NCI-H446 treated with DMSO at 0.1 percent for 48 hours (cell line): Measurements from ENCODE around the gene RIPPLY3.
A peak's percentile ranks its signal among the peaks of the same experiment; 100 is the strongest.
"Not testable (repeated sequence)": the region's sequence is repeated elsewhere in the genome, so short reads cannot be mapped to it uniquely, and the experiment has no call there.

Experiments used
- DNase-seq: peaks from one replicate; lab custom pipeline; 2025; lab: John Stamatoyannopoulos, UW

RIPPLY3 gene

DNA sequence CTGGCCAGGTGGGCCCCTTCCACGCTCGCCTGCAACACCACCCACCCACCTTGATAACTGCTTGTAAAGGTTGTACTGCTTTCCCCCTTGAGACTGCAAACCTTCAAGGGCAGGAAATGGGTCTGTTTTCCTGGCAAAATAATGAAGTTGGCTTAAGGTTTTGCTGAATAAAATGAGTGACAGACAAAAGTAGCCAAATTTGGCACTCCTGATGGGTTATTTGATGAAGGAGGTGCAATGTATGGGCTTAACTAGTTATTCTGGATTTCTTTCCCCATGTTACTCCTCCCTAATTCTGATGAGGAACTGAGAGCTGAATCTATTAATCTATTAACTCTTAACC, 25.5 kb upstream of the RIPPLY3 start:
- DNase-seq, result no peak

- DNase-seq, result no peak
These were observed 24.4 kb upstream of the RIPPLY3 start for GRCh38 chr21:36981977-36982700.

DNA sequence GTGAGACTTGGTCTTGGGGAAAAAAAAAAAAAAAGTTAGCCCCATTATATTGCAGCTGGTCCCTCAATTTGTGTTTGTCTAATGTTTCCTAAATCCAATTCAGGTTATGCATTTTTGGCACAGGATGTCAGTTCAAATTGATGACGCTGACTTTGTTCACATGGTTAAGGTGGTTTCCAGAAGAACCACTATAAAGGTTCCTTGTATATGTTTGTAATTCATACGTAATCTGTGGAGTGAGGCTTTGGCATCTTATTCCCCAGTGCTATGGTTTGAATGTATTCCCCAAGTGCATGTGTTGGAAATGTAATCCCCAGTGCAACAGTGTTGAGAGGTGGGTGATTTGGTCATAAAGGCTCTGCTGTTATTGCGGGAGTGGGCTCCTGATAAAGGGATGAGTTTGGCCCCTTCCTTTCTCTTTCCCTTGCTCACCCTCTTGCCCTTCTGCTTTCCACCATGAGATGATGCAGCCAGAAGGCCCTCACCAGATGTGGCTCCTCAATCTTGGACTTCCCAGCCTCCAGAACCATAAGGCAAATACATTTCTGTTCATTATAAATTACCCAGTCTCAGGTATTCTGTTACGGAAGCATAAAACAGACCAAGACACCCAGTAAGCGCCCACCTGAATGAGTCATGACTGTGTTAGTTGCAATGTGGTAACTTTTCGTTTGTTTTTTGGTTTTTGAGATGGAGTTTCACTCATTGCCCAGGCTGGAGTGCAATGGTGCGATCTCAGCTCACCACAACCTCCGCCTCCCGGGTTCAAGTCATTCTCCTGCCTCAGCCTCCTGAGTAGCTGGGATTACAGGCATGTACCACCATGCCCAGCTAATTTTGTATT, 20.5 kb upstream of the RIPPLY3 start:
- no peak for DNase-seq

DNA sequence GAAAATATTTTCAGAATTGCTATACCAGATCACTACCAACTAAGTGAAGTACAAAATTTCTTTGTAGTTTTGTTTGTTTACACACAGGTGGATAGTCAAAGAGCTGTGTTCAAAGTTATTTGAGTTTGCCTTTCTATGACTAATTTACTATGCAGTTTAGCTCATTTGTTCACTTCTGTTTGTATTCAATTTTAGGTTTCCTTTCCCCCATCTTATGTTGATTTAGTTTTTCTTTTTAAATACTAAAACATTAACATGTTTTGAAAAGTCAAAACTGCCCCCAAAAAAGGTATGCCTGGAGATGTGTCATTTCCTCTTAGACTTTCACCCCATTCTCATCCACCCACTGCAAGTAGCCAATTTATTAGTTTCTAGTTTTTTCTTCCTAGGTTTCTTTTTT, 18.7 kb upstream of the RIPPLY3 start:
- DNase-seq, result no peak

DNA sequence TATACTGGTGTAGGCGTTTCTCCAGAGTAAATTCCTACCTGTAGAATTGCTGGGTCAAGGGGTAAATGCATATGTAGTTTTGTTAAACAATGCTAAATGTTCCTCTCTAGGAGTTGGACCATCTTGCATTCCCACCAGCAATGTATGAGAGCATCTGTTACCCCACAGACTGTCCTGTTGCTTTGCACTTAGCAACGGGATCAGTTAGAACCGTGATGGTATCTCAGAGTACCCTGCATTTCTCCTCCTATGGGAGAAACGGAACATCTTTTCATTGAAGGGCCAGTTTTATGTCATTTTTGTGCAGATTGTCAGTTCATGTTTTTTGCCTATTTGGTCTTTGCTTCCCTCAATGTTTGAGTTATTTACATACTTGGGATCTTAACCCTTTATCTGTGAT, 18.0 kb upstream of the RIPPLY3 start:
- DNase-seq, result no peak

DNA sequence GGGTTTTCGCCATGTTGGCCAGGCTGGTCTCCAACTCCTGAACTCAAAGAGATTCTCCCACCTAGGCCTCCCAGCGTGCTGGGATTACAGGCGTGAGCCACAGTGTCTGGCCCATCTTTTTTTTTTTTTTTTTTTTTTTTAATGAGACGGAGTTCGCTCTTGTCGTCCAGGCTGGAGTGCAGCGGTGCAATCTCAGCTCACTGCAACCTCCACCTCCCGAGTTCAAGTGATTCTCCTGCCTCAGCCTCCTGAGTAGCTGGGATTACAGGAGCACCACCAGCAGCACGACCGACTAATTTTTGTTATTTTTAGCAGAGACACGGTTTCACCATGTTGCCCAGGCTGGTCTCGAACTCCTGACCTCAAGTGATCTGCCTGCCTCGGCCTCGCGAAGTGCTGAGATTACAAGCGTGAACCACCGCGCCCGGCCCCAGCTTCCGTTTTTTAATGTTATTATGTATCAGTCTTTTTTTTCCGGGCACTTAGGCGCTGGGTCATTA, 17.3 kb upstream of the RIPPLY3 start:
- not testable (repeated sequence) for DNase-seq

DNA sequence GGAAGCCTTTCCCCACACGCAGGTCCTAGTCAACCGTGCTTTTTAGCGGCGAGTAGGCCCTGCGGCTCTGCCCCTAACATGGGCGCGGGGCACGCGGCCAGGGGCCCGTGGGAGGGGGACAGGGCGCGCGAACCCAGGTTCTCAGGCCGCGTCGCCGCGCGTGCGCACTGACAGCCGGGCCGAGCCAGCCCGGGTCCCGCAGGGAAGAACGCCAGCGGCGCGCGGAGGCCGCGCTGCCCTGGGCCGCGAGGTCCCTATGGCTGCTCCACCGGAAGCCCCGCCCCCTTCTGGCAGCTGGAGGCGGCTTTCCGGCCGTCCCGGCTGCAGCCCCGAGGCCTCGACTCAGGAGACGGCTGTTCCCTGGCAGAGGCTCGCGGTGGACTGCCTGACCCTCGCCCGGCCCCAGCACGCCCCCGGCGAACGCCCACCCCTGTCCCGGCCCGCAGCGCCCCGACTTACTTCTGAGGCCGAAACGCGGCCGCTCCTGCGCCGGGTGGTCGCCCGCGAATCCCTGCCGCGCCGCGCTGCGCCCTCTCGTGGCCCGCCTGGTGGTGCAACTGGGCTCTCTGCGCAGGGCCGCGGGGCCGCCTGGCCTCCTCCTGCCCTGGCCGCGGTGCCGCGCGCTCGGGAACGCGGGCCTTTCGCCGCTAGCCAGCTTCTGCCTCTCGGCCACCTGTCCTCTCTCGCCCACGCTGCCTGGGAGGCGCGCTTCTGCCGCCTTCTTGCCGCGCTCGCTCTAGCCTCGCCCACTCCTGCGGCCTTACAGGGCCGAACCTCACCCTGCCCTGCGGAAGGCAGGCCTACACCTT, 16.6 kb upstream of the RIPPLY3 start:
- peak; percentile 78 for DNase-seq

- no peak for DNase-seq
These were observed 15.8 kb upstream of the RIPPLY3 start for GRCh38 chr21:36990508-36991205.

- no peak for DNase-seq
These were observed 13.8 kb upstream of the RIPPLY3 start for GRCh38 chr21:36992671-36993070.

GRCh38 chr21:36994501-36995158, 11.9 kb upstream of the RIPPLY3 start:
- DNase-seq, result no peak

DNA sequence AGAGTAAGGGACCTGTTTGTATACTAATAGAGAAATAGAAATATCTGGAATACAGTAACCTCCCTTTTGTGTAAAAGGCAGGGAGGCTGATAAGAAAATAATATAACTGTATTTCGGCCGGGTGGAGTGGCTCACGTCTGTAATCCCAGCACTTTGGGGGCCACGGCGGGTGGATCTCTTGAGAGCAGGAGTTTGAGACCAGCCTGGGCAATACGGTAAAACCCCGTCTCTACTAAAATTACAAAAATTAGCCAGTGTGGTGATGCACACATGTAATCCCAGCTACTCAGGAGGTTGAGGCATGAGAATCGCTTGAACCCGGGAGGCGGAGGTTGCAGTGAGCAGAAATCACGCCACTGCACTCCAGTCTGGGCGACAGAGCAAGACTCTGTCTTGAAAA, 11.2 kb upstream of the RIPPLY3 start:
- not testable (repeated sequence) for DNase-seq

DNA sequence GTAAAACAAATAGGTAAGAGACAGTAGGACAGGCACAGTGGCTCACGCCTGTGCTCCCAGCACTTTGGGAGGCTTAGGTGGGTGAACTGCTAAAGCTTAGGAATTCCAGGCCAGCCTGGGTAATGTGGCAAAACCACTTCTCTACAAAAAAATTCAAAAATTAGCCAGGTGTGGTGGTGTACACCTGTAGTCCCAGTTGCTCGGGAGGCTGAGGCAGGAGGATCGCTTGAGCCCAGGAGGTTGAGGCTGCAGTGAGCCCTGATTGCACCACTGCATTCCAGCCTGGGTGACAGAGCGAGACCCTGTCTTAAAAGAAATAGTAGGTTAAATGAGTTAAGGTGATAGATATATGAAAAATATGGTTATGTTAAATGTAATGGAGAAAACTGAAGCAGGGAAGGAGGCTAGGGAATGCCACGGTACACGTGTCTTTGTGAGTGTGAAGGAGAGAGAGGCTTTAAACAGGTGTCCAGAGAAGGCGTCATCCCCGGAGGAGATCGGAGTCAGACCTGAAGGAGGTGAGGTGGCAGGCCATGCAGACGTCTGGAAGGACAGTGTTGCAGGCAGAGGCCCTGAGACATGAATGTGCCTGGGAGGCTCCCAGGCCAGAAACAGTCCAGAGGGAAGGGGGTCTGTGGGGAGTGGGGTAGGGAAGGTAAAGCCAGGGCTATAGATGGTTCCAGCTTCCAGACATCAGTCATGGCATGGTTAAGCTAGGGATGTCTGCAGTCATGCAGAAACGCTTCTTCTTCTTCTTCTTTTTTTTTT, 7.2 kb upstream of the RIPPLY3 start:
- DNase-seq, result no peak

DNA sequence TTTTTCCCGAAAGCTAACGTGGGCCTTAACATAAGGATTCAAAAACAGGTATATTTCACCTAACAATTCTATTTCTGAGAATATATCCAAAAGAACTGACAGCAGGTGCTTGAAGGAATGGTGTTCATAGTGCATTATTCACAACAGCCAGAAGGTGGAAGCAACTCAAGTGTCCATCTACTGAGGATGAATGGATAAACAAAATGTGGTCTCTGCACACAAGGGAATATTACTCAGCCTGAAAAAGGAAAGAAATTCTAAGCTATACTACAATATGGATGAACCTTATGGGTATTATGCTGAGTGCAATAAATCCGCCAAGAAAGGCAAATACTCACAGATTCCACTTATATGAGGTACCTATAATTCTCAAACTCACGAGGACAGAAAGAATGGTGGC, 6.1 kb upstream of the RIPPLY3 start:
- no peak for DNase-seq

- no peak for DNase-seq
These were observed 5.1 kb upstream of the RIPPLY3 start for GRCh38 chr21:37001441-37001840.

DNA sequence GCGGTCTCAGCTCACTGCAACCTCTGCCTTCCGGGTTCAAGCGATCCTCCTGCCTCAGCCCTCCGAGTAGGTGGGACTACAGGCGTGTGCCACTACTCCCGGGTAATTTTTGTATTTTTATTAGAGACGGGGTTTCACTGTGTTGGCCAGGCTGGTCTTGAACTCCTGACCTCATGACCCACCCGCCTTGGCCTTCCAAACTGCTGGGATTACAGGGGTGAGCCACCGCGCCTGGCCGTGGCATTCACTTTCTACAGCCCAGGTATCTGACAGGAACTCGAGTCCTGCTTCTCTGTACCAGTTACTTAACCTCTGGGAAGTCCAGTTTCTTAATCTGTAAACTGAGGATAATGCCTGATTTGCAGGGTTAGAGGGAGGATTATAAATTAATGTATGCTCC, 3.7 kb upstream of the RIPPLY3 start:
- not testable (repeated sequence) for DNase-seq

DNA sequence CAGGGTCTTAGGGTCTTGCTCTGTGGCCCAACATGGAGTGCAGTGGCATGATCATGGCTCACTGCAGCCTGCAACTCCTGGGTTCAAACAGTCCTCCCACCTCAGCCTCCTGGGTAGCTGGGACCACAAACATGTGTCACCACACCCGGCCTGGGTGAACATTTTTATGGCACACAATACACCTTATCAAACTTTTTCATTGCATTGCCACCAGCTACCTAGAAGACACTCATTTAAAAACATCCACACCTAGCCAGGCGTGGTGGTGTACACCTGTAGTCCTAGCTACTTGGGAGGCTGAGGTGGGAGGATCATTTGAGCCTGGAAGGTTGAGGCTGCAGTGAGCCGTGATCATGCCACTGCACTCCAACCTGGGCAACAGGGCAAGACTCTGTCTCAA, 2.6 kb upstream of the RIPPLY3 start:
- DNase-seq, result not testable (repeated sequence)

DNA sequence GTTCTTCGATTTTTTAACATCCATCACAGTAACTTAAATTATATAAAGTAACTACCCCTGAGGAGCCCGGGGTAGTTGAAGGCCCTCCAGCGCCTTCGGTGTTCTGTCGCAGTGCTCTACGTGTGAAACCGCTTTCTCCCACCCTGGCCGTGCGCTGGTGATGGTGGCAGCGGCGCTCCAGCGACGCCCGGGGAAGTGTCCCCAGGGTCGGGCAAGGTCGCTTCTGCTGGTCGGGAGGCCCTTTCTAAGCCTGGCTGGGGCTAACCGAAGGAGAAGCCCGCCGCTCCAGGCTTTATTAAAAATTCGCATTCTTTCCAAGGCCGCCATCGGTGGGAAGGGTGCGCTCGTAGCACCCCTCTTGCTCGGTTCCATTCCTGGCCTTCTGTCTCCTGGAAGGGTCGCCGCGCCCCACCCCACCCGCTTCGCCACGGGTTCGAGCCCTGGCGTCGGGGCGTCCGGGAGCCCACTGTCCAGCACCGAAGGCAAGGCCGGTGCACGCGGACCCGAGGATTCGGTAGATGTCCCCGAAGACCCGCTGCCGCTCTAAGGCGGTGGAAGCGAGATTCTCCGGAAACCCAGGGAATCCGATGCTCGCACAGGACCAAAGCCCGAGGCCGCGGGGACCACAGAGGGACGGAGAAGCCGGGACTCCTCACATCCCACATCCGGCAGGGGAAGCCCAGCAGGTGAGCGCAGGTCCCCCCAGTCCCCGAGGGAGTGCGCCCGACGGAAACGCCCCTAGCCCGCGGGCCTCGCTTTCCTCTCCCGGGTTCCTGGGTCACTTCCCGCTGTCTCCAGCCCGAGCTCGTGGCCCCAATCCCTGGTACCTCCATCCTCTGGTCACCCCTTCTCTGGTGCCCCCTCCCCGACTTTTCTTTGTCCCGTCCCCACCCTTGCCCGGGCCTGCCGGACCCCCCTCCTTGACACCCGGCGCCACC, 685 bp upstream of the RIPPLY3 start:
- no peak for DNase-seq

DNA sequence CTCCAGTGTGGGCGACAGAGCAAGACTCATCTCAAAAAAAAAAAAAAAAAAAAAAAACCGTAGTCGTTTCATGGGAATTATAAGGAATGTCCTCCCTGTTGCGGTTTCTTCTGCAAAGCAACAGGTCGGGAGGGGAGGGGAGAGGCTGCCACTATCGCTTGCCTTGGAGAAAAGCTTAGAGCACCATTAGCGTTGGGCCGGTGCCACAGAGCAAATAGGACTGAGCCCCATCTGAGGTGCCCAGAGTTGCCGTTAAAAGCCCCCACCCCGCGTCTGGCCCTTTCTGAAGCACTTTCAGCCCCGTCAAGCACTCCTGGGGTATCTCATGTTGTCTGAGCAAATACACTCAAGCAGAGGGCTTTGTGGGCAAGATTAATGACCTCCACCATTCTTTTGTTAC, 2.2 kb downstream of the RIPPLY3 start:
- no peak for DNase-seq

- DNase-seq, result peak; percentile 61
These were observed 3.3 kb downstream of the RIPPLY3 start for GRCh38 chr21:37009740-37010341.
